Measurements from ENCODE around the gene NDUFAF7. TPM values are rescaled to one million over a fixed set of nuclear protein-coding genes. Genes with fewer than 3 reads are reported as not detected.

NDUFAF7 gene
- total RNA-seq, 1 experiment from 2014 or later = 21.9 TPM

DNA sequence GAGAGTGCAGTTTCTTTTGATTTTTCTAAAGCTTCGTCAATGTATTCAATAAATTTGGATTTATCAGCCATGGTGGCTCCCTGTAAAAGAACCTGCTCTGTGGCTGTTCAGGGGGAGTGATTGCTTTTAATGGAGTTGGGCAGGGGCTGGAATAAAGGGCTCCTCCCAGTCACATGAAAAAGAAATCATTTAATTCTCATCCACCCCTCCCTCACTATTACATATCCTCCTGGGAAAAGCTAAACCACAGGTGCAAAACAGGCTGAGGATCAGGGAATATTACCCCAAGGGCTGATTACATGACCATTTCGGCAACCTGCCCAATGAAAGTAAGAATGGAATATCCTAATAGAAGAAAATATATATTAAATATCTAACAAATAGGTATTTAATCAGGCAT lies 42.9 kb upstream of the NDUFAF7 start, which contains the start of gene SULT6B1:
SULT6B1 (minus strand) TSS at position 101 of the 400 bp plus-strand sequence; CDS start at position 71, 30 bp downstream.
- TF ChIP-seq EZH2 (IDR thresholded peaks at IDR 0.05; ENCODE audit: low read depth) = no peak
- TF ChIP-seq, protein P1, sequence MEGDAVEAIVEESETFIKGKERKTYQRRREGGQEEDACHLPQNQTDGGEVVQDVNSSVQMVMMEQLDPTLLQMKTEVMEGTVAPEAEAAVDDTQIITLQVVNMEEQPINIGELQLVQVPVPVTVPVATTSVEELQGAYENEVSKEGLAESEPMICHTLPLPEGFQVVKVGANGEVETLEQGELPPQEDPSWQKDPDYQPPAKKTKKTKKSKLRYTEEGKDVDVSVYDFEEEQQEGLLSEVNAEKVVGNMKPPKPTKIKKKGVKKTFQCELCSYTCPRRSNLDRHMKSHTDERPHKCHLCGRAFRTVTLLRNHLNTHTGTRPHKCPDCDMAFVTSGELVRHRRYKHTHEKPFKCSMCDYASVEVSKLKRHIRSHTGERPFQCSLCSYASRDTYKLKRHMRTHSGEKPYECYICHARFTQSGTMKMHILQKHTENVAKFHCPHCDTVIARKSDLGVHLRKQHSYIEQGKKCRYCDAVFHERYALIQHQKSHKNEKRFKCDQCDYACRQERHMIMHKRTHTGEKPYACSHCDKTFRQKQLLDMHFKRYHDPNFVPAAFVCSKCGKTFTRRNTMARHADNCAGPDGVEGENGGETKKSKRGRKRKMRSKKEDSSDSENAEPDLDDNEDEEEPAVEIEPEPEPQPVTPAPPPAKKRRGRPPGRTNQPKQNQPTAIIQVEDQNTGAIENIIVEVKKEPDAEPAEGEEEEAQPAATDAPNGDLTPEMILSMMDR (conservative IDR thresholded peaks at IDR 0.05) = no peak
- CTCF ChIA-PET = no interaction called here
- no peak within 1 kb of the TSS for H3K4me3 ChIP-seq
- H4K20me1 ChIP-seq (ENCODE audit: insufficient read depth) = no peaks in the 10 kb centered on the region
- H3K79me2 ChIP-seq (ENCODE audit: low read depth) = no peaks in the 10 kb centered on the region
- H3K27me3 ChIP-seq (ENCODE audit: insufficient read depth, low read depth) = no peaks in the 10 kb centered on the region
- BruUV-seq (replicated peaks) = no TSS peak
- intact Hi-C loops (cut with micrococcal nuclease; ENCODE audit: unreplicated experiment) = no loop called here
- H3K9me3 ChIP-seq (ENCODE audit: insufficient read depth, low read depth) = no peaks in the 10 kb centered on the region
- peak within 1 kb of the TSS; percentile 65 for H3K27ac ChIP-seq
- peaks cover 19% of the 10 kb centered on the region for H3K4me1 ChIP-seq (replicated peaks; ENCODE audit: insufficient read depth)
- H3K9me2 ChIP-seq (ENCODE audit: insufficient read depth) = no peaks in the 10 kb centered on the region
- POLR2A ChIA-PET (ENCODE audit: unreplicated experiment) = no interaction called here
- peaks cover 14% of the 10 kb centered on the region for H3F3A ChIP-seq (ENCODE audit: insufficient read depth, low read depth)
- H2AFZ ChIP-seq = 0 out of 2 replicates have a peak within 1 kb of the TSS, but pooled peaks have one; percentile 10
- H3K36me3 ChIP-seq (ENCODE audit: low read depth) = no peaks in the 10 kb centered on the region
- DNase-seq = no peak
- H3K4me2 ChIP-seq = peak within 1 kb of the TSS; percentile 29; the same call in 1 of the 2 replicates

DNA sequence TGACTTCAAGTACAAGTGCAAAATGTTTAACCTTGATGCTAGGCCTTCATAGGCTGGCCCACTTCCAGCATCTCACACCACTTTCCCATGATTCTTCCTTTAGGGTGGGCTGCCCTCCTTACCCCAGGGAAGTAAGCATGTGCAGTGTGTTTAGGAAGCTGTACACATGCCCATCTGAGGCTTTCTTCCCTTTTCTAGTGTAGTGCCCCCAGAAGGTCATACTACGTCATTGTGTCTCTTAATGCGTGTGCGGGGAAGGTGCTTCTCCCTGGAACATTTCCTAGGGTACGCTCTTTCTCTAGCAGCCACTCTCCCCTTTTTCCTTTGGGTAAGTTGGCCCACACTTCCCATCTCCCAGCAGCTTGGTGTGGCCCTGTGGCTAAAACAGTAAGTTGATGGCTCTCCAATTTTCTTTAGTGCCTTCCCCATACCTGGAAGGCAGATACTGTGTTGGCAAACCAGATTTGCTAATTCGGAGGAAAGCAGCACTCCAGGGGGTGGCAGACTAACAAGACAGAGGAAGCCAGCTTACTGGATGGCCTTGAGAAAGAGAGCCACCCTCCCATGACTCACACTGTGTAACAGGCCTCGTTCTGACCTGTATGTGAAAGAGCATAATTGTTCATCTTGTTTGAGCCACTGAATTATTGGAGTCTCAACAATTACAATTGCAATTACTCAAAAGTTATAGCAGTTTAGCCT lies 41.9 kb upstream of the NDUFAF7 start:
- Histone ChIP-seq H3K4me3 (no peak overlapping the region), H3K27ac (peak overlapping the region; percentile 65), H3F3A (ENCODE audit: insufficient read depth, low read depth) (peaks cover 14% of the 10 kb centered on the region), H3K36me3 (ENCODE audit: low read depth) (no peaks in the 10 kb centered on the region), H3K9me2 (ENCODE audit: insufficient read depth) (no peaks in the 10 kb centered on the region), H4K20me1 (ENCODE audit: insufficient read depth) (no peaks in the 10 kb centered on the region), H3K9me3 (ENCODE audit: insufficient read depth, low read depth) (no peaks in the 10 kb centered on the region), H3K4me2 (peak overlapping the region; percentile 29), H2AFZ (peak overlapping the region; percentile 10; the same call in 1 of the 2 replicates), H3K4me1 (replicated peaks; ENCODE audit: insufficient read depth) (peaks cover 19% of the 10 kb centered on the region), H3K79me2 (ENCODE audit: low read depth) (no peaks in the 10 kb centered on the region), H3K27me3 (ENCODE audit: insufficient read depth, low read depth) (no peaks in the 10 kb centered on the region)
- CTCF ChIA-PET = no interaction called here
- TF ChIP-seq, protein P1 (conservative IDR thresholded peaks at IDR 0.05) = no peak
- TF ChIP-seq EZH2 (IDR thresholded peaks at IDR 0.05; ENCODE audit: low read depth) = no peak
- BruUV-seq (replicated peaks) = no TSS peak
- DNase-seq = peak; percentile 52 to 92
- POLR2A ChIA-PET (ENCODE audit: unreplicated experiment) = interaction anchor here (0.6 kb wide), 1 partner anchor 222 kb away, joined by 4 read pairs; no protein-coding TSS in a partner anchor
- intact Hi-C loops (cut with micrococcal nuclease; ENCODE audit: unreplicated experiment) = no loop called here

DNA sequence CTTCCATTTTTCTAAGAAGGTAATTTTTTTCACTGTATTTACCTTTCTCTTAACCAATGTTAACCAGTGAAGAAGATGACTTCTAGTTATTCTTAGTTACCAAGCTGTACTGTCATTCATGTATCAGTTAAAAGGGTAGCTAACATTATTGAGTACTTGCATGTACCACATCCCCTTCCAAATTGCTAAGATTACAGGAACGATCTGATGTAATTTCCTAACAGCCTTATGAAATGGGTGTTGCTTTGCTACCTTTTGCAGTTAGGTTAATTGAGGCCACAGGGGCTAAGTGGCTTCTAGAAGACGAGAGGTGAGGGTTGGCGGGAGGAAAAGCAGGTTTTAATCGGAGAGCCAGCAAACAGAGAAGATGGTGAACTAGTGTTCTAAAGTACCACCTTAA lies 41.2 kb upstream of the NDUFAF7 start:
- H3K36me3 ChIP-seq (ENCODE audit: low read depth) = no peaks in the 10 kb centered on the region
- H3F3A ChIP-seq (ENCODE audit: insufficient read depth, low read depth) = peaks cover 14% of the 10 kb centered on the region
- peaks cover 19% of the 10 kb centered on the region for H3K4me1 ChIP-seq (replicated peaks; ENCODE audit: insufficient read depth)
- H3K27ac ChIP-seq = peak overlapping the region; percentile 65
- no peaks in the 10 kb centered on the region; the same call in 1 of the 2 replicates for H3K9me3 ChIP-seq (ENCODE audit: insufficient read depth, low read depth)
- no peaks in the 10 kb centered on the region for H3K9me2 ChIP-seq (ENCODE audit: insufficient read depth)
- H2AFZ ChIP-seq = peak overlapping the region; percentile 10; the same call in 1 of the 2 replicates
- intact Hi-C loops (cut with micrococcal nuclease; ENCODE audit: unreplicated experiment) = no loop called here
- H3K27me3 ChIP-seq (ENCODE audit: insufficient read depth, low read depth) = no peaks in the 10 kb centered on the region
- H3K4me2 ChIP-seq = peak overlapping the region; percentile 29
- ChIA-PET CTCF (no interaction called here), POLR2A (ENCODE audit: unreplicated experiment) (interaction anchor here (0.6 kb wide), 1 partner anchor 222 kb away, joined by 4 read pairs; no protein-coding TSS in a partner anchor)
- no peaks in the 10 kb centered on the region for H3K79me2 ChIP-seq (ENCODE audit: low read depth)
- BruUV-seq (replicated peaks) = no TSS peak
- DNase-seq = no peak
- H3K4me3 ChIP-seq = no peak overlapping the region
- TF ChIP-seq, protein P1 (conservative IDR thresholded peaks at IDR 0.05) = no peak
- no peak for TF ChIP-seq EZH2 (IDR thresholded peaks at IDR 0.05; ENCODE audit: low read depth)
- no peaks in the 10 kb centered on the region for H4K20me1 ChIP-seq (ENCODE audit: insufficient read depth)

All from PC-9 (cell line).